GM12892 (cell line): ENCODE data around the gene RPL19.
"Not testable (repeated sequence)": the region's sequence is repeated elsewhere in the genome, so short reads cannot be mapped to it uniquely, and the experiment has no call there.

Experiments
- DNase-seq: peaks from one replicate; pipeline ENCODE4 v3.0.0; 2011; ENCODE audit not compliant: insufficient read length
- FAIRE-seq: peaks from 2 replicates; lab custom pipeline; 2011; peaks lifted over from hg19 to GRCh38; lab: Jason Lieb, UNC
- POLR2A ChIP-seq: IDR thresholded peaks from 2 replicates; pipeline ENCODE4 v1.6.1; 2011; ENCODE audit warnings: low read depth, low read length, control low read depth
- POLR2AphosphoS5 ChIP-seq: IDR thresholded peaks from 2 replicates; pipeline ENCODE4 v1.6.1; 2011; ENCODE audit warnings: low read depth, low read length, control low read depth
- TAF1 ChIP-seq: IDR thresholded peaks from 2 replicates; pipeline ENCODE4 v1.6.1; 2011; ENCODE audit warnings: low read depth, mild to moderate bottlenecking, control low read depth, low read length, borderline replicate concordance

The RPL19 gene

DNA sequence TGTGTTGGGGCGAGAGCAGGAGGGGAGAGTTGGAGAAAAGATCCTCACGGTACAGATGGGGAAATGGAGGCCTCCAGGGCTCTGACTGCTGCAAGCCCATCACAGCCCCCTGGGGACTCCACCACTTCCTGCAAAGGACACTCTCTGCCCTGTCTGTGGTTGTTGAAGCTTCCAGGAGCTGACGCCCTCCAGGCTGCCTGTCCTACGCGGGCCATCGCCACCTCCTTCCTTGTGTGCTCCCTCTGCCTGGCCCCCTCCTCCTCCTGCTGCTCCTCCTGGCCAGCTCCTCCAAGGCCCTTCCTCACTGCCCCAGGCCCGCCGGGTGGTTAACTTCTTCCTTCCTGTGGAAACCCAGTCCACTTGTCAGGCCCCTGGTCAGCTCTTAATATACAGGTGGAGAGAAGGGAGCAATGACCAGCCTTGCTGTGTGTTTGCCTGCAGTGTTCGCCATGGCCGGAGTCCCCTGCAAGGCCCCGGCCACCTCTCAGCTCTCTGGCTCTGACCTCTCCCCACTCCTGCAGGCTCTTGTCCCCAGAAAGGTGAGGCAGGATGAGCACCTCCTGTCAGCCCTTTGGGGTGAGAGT is 44.0 kb downstream of the RPL19 start:
- DNase-seq (no peak), FAIRE-seq (no peak)

DNA sequence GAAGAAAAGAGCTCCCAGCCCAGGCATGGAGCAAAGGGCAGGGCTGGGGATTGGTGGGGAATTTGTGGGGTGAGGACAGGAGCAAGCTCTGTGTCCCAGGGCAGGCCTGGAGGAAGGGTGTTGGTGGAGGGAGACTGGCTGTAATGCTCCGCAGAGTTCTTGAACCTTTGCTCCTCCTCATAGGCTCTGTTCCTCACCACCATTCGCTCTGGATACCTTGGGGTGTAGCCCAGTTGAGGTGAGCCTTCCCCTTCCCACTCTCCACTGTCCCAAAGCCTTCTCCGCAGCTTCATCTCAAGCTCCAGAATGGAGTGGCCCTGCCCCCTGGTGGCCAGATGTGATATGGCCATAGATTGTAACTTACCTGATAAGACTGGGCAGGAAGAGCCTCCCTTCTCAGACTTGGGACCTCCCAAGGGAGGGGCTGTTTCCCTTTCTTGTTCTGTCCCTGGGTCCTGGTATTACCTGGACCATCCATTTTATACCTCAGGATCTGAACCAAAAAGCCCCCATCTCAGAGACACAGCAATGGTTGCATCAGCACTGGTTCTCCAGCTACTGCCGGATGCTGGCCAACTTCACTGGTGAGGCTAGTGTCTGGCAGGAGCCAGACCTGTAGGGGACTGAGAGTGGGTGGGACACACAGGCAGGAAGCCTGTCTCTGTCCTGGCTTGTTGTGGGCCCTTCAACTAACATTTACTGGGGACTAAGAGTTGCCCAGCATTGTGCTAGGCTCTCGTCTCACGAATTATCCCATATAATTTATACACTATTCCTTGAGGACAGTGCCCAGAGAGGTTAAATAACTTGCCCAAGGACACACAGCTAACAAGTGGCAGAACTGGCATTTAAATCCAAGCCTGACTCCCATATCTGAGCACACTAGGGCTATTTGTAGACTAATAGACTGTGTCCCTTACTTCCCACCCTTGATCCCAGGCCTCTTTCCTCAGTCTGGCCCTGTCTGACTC is 44.8 kb downstream of the RPL19 start:
- DNase-seq (no peak), FAIRE-seq (peak; percentile 96)
- no peak for TF ChIP-seq POLR2A
- TF ChIP-seq POLR2AphosphoS5: no peak
- no peak for TF ChIP-seq TAF1

More for the DNA sequence above, 44.0 kb downstream of the RPL19 start:
- TF ChIP-seq TAF1 (no peak), POLR2AphosphoS5 (no peak), POLR2A (no peak)

DNA sequence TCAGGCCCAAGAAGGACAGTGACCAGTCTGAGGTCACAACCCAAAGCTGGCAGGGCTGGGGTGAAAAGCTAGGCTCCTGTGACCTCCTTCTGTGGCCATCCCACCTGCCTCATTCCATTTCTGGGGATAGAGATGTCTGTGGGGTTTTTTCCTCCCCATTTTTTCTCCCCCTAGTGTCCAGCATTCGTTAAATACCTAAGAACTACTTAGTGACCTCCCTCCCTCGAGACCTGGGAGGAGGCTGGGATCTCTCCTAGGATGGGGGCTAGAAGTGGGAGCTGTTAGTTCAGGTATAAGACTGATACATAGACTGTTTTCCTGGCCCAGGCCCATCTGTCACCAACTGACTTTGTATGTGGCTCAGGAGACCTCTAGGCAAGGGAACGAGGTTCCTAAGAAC is 46.2 kb downstream of the RPL19 start:
- no peak for FAIRE-seq
- TF ChIP-seq POLR2A (no peak), POLR2AphosphoS5 (no peak), TAF1 (no peak)
- no peak for DNase-seq

DNA sequence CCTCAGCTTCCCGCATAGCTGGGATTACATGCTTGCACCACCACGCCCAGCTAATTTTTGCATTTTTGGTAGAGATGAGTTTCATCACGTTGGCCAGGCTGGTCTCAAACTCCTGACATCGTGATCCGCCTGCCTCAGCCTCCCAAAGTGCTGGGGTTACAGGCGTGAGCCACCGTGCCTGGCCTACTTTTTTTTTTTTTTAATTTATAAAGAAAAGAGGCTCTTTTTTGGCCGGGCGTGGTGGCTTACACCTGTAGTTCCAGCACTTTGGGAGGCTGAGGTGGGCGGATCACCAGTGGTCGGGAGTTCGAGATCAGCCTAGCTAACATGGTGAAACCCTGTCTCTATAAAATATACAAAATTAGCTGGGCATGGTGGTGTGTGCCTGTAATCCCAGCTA is 50.0 kb downstream of the RPL19 start:
- not testable (repeated sequence) for FAIRE-seq, DNase-seq

DNA sequence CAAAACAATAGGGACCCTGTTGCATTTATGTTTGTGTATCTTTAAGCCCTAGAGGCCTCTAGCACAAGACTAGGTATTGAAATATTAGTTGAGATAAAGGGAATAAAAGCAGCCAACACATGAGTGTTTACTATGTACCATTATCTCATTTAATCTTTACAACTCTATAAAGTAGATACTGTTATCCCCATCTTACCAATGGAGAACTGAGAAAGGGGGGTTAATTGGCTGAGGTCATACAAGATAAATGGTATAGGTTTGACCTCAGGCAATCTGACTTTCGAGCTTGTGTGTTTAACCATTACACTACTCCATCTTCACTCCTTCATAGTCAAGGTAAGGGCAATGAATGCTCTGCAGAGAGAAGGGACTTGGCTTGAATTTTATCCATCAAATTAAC is 51.9 kb downstream of the RPL19 start:
- DNase-seq: no peak
- no peak for TF ChIP-seq TAF1
- no peak for FAIRE-seq

DNA sequence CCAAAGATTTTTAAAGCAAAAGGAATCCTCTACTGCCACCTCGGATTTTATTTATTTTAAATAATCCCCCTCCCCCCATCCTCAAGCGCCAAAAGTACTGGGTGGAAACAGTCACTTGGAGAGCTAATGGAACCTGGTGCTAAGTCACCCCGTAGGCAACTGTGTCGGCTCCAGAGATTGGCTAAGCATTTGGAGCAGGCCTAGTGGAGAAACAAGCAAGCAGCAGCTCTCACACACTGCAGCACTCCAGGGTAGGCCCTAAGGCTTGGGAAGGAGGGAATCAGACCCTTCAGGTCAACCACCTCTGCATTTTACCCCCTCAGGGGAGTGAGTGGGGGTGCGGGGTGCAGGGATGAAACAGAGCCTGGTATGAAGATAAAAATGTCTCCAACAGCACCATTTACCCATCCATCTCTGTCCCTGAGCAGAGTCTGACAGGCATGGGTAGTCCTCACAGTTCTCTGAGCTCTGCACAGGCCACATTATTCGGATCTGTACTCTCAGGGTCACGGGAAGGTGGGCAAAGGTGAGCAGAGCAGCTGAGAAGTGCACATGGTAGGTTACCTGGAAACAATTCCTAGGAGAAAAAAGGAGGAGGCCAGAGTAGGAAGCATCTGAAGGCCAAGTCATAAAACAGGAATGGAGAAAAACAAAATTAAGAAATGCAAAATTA is 52.8 kb downstream of the RPL19 start:
- DNase-seq (no peak), FAIRE-seq (no peak)
- TF ChIP-seq POLR2A (no peak), POLR2AphosphoS5 (no peak), TAF1 (no peak)
